ENCODE results near the gene BUB1B. TPM values are rescaled to one million over a fixed set of nuclear protein-coding genes. Genes with fewer than 3 reads are reported as not detected.

Gene BUB1B
- polyA plus RNA-seq, 1 donor (not counting 4 experiments of a cell fraction or from before 2014, with no cell fraction given), result 19.7 TPM

GRCh38 chr15:40217166-40217824 is 56.4 kb downstream of the BUB1B start:
- Histone ChIP-seq H3K4me3 (ENCODE audit: control insufficient read depth in 2 of 3, extremely low read depth in 1 of 3, insufficient read depth in 2 of 3, low read depth in 1 of 3, low read length in 3 of 3) (no peak overlapping the region), H2AFZ (ENCODE audit: control insufficient read depth, low read length) (no peak overlapping the region), H3K9ac (ENCODE audit: control insufficient read depth, extremely low read depth, insufficient read depth, low read length) (no peak overlapping the region), H3K4me1 (ENCODE audit: control insufficient read depth, extremely low read depth, insufficient read depth, low read length) (no peaks in the 10 kb centered on the region), H3K27me3 (ENCODE audit: control insufficient read depth, extremely low read depth, insufficient read depth, low read length) (no peaks in the 10 kb centered on the region), H3K36me3 (ENCODE audit: control insufficient read depth in 2 of 2, extremely low read depth in 1 of 2, insufficient read depth in 2 of 2, low read length in 2 of 2) (peaks cover 0 to 5% of the 10 kb centered on the region in 2 experiments), H3K79me2 (ENCODE audit: control insufficient read depth, insufficient read depth, low read length) (no peaks in the 10 kb centered on the region), H3K9me1 (ENCODE audit: control insufficient read depth, extremely low read depth, insufficient read depth, low read length) (no peaks in the 10 kb centered on the region), H4K20me1 (ENCODE audit: control insufficient read depth, extremely low read depth, insufficient read depth, low read length) (no peaks in the 10 kb centered on the region), H3K4me2 (ENCODE audit: control insufficient read depth, extremely low read depth, insufficient read depth, low read depth, low read length) (no peak overlapping the region), H3K9me3 (ENCODE audit: control insufficient read depth, low read depth, low read length) (no peaks in the 10 kb centered on the region), H3K27ac (ENCODE audit: control insufficient read depth, insufficient read depth, low read length) (no peak overlapping the region)
- no peak for DNase-seq (ENCODE audit: low read depth, low spot score)
- FAIRE-seq, result peak; percentile 90
- dilution Hi-C loops (cut with MboI; ENCODE audit: extremely low pct_ligation_motif_present, low sequenced_read_pairs), result loop anchor here (5.0 kb wide), 1 partner anchor 55 kb away; no protein-coding TSS in a partner anchor
- no peak for TF ChIP-seq EZH2 (IDR thresholded peaks at IDR 0.05; ENCODE audit: low read length)
- TF ChIP-seq, protein P1, sequence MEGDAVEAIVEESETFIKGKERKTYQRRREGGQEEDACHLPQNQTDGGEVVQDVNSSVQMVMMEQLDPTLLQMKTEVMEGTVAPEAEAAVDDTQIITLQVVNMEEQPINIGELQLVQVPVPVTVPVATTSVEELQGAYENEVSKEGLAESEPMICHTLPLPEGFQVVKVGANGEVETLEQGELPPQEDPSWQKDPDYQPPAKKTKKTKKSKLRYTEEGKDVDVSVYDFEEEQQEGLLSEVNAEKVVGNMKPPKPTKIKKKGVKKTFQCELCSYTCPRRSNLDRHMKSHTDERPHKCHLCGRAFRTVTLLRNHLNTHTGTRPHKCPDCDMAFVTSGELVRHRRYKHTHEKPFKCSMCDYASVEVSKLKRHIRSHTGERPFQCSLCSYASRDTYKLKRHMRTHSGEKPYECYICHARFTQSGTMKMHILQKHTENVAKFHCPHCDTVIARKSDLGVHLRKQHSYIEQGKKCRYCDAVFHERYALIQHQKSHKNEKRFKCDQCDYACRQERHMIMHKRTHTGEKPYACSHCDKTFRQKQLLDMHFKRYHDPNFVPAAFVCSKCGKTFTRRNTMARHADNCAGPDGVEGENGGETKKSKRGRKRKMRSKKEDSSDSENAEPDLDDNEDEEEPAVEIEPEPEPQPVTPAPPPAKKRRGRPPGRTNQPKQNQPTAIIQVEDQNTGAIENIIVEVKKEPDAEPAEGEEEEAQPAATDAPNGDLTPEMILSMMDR (optimal IDR thresholded peaks at IDR 0.05 in 1 of 3, IDR thresholded peaks at IDR 0.05 in 1 of 3, conservative IDR thresholded peaks at IDR 0.05 in 1 of 3; ENCODE audit: extremely low read depth in 1 of 3, insufficient read depth in 2 of 3, low read length in 3 of 3), result peak; percentile 63 to 78 (median 76)

DNA sequence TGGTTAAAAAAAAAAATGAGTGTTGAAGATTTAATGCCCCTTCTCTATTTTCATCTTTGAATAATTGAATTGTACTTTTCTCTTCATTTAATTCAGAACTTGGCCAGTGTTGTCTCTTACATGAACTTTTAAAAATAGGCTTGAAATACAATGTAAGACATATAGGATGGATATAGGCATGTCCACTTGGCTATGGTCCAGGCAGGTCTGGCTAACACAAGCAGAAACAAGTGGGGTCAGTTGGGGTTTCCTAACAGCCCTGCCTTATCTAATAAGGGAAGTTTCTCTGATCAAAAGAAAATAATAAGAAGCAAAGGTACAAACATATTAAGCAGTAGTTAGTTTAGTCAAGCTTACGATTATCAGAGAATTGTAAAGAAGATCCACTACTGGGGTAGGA is 58.9 kb downstream of the BUB1B start:
- Histone ChIP-seq H3K9ac (ENCODE audit: control insufficient read depth, extremely low read depth, insufficient read depth, low read length) (no peak overlapping the region), H3K27ac (ENCODE audit: control insufficient read depth, insufficient read depth, low read length) (no peak overlapping the region), H3K9me1 (ENCODE audit: control insufficient read depth, extremely low read depth, insufficient read depth, low read length) (no peaks in the 10 kb centered on the region), H2AFZ (ENCODE audit: control insufficient read depth, low read length) (no peak overlapping the region), H3K4me3 (ENCODE audit: control insufficient read depth in 2 of 3, extremely low read depth in 1 of 3, insufficient read depth in 2 of 3, low read depth in 1 of 3, low read length in 3 of 3) (no peak overlapping the region), H3K4me2 (ENCODE audit: control insufficient read depth, extremely low read depth, insufficient read depth, low read depth, low read length) (no peak overlapping the region), H3K4me1 (ENCODE audit: control insufficient read depth, extremely low read depth, insufficient read depth, low read length) (no peaks in the 10 kb centered on the region), H3K9me3 (ENCODE audit: control insufficient read depth, low read depth, low read length) (no peaks in the 10 kb centered on the region), H3K27me3 (ENCODE audit: control insufficient read depth, extremely low read depth, insufficient read depth, low read length) (no peaks in the 10 kb centered on the region), H4K20me1 (ENCODE audit: control insufficient read depth, extremely low read depth, insufficient read depth, low read length) (no peaks in the 10 kb centered on the region), H3K79me2 (ENCODE audit: control insufficient read depth, insufficient read depth, low read length) (no peaks in the 10 kb centered on the region), H3K36me3 (ENCODE audit: control insufficient read depth in 2 of 2, extremely low read depth in 1 of 2, insufficient read depth in 2 of 2, low read length in 2 of 2) (peaks cover 0 to 8% of the 10 kb centered on the region in 2 experiments)
- FAIRE-seq (no peak), DNase-seq (ENCODE audit: low read depth, low spot score) (no peak)
- dilution Hi-C loops (cut with MboI; ENCODE audit: extremely low pct_ligation_motif_present, low sequenced_read_pairs), result loop anchor here (5.0 kb wide), 1 partner anchor 52 kb away; no protein-coding TSS in a partner anchor
- TF ChIP-seq, protein P1 (optimal IDR thresholded peaks at IDR 0.05 in 1 of 3, IDR thresholded peaks at IDR 0.05 in 1 of 3, conservative IDR thresholded peaks at IDR 0.05 in 1 of 3; ENCODE audit: extremely low read depth in 1 of 3, insufficient read depth in 2 of 3, low read length in 3 of 3), result no peak
- TF ChIP-seq EZH2 (IDR thresholded peaks at IDR 0.05; ENCODE audit: low read length), result no peak

All from keratinocyte (primary cell).